Nephron progenitor cell (in vitro differentiated cells): ENCODE measurements around the gene PCBP2.
"Not testable (repeated sequence)": the region's sequence is repeated elsewhere in the genome, so short reads cannot be mapped to it uniquely, and the experiment has no call there.

Experiments used
- DNase-seq: peaks from one replicate; pipeline ENCODE4 v3.0.0; 2021
- H3K27ac Mint-ChIP-seq: 2 replicates; pipeline ENCODE4 v1.8.0; 2021; ENCODE audit warnings: mild to moderate bottlenecking, moderate library complexity, mixed read lengths
- H3K27me3 Mint-ChIP-seq: 2 replicates; pipeline ENCODE4 v1.8.0; 2021; ENCODE audit warnings: mild to moderate bottlenecking, low read depth, mixed read lengths; ENCODE audit not compliant: poor library complexity
- H3K36me3 Mint-ChIP-seq: 2 replicates; pipeline ENCODE4 v1.8.0; 2021; ENCODE audit warnings: low read depth, mixed read lengths
- H3K4me1 Mint-ChIP-seq: 2 replicates; pipeline ENCODE4 v1.8.0; 2021; ENCODE audit warnings: mixed read lengths
- H3K4me3 Mint-ChIP-seq: 2 replicates; pipeline ENCODE4 v1.8.0; 2021; ENCODE audit warnings: mild to moderate bottlenecking, moderate library complexity, mixed read lengths
- H3K9me3 Mint-ChIP-seq: 2 replicates; pipeline ENCODE4 v1.8.0; 2021; ENCODE audit warnings: mild to moderate bottlenecking, moderate library complexity, mixed read lengths
- TF ChIP-seq, protein P1 (sequence below): fragments of 200-600 bp; sonication (generic); IDR thresholded peaks from 2 replicates; pipeline ENCODE4 v1.5.0; 2021; ENCODE audit warnings: antibody characterized with exemption

The PCBP2 gene

GRCh38 chr12:53443955-53444354, 7.9 kb upstream of the PCBP2 start:
- peaks cover 46% of the 10 kb centered on the region for H3K36me3 Mint-ChIP-seq
- H3K9me3 Mint-ChIP-seq = no peaks in the 10 kb centered on the region
- TF ChIP-seq, protein P1, sequence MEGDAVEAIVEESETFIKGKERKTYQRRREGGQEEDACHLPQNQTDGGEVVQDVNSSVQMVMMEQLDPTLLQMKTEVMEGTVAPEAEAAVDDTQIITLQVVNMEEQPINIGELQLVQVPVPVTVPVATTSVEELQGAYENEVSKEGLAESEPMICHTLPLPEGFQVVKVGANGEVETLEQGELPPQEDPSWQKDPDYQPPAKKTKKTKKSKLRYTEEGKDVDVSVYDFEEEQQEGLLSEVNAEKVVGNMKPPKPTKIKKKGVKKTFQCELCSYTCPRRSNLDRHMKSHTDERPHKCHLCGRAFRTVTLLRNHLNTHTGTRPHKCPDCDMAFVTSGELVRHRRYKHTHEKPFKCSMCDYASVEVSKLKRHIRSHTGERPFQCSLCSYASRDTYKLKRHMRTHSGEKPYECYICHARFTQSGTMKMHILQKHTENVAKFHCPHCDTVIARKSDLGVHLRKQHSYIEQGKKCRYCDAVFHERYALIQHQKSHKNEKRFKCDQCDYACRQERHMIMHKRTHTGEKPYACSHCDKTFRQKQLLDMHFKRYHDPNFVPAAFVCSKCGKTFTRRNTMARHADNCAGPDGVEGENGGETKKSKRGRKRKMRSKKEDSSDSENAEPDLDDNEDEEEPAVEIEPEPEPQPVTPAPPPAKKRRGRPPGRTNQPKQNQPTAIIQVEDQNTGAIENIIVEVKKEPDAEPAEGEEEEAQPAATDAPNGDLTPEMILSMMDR = no peak
- peak overlapping the region; percentile 54 for H3K4me3 Mint-ChIP-seq
- no peak for DNase-seq
- no peaks in the 10 kb centered on the region for H3K27me3 Mint-ChIP-seq
- no peak overlapping the region for H3K27ac Mint-ChIP-seq
- H3K4me1 Mint-ChIP-seq = peaks cover 27% of the 10 kb centered on the region

GRCh38 chr12:53444593-53445325, 7.1 kb upstream of the PCBP2 start:
- H3K9me3 Mint-ChIP-seq, H3K4me3 Mint-ChIP-seq, DNase-seq, H3K27ac Mint-ChIP-seq, H3K27me3 Mint-ChIP-seq: not testable (repeated sequence)
- peaks cover 27% of the 10 kb centered on the region for H3K4me1 Mint-ChIP-seq
- peaks cover 46% of the 10 kb centered on the region for H3K36me3 Mint-ChIP-seq

DNA sequence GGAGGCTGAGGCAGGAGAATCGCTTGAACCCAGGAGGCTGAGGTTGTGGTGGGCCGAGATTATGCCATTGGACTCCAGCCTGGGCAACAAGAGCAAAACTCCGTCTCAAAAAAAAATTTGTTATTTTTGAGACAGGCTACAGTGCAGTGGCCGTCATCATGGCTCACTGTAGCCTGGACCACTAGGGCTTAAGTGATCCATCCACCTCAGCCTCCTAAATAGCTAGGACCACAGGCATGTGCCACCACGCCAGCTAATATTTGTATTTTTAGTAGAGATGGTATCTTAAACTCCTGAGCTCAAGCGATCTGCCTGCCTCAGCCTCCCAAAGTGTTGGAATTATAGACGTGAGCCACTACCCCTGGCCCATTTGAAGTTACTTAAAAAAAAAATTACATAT, 966 bp upstream of the PCBP2 start:
- no peak for DNase-seq
- Mint-ChIP-seq H3K27ac (no peak overlapping the region), H3K36me3 (peaks cover 54% of the 10 kb centered on the region), H3K9me3 (no peaks in the 10 kb centered on the region), H3K4me3 (no peak overlapping the region), H3K27me3 (no peaks in the 10 kb centered on the region), H3K4me1 (peaks cover 36% of the 10 kb centered on the region)
- TF ChIP-seq, protein P1 = no peak

- peak overlapping the region; percentile 100 for H3K27ac Mint-ChIP-seq
- TF ChIP-seq, protein P1 = no peak
- peak overlapping the region; percentile 97 for H3K4me3 Mint-ChIP-seq
- no peaks in the 10 kb centered on the region for H3K9me3 Mint-ChIP-seq
- H3K36me3 Mint-ChIP-seq = peaks cover 55% of the 10 kb centered on the region
- no peaks in the 10 kb centered on the region for H3K27me3 Mint-ChIP-seq
- peak; percentile 90 for DNase-seq
- H3K4me1 Mint-ChIP-seq = peaks cover 45% of the 10 kb centered on the region
These were observed 516 bp downstream of the PCBP2 start for GRCh38 chr12:53452159-53453077.

DNA sequence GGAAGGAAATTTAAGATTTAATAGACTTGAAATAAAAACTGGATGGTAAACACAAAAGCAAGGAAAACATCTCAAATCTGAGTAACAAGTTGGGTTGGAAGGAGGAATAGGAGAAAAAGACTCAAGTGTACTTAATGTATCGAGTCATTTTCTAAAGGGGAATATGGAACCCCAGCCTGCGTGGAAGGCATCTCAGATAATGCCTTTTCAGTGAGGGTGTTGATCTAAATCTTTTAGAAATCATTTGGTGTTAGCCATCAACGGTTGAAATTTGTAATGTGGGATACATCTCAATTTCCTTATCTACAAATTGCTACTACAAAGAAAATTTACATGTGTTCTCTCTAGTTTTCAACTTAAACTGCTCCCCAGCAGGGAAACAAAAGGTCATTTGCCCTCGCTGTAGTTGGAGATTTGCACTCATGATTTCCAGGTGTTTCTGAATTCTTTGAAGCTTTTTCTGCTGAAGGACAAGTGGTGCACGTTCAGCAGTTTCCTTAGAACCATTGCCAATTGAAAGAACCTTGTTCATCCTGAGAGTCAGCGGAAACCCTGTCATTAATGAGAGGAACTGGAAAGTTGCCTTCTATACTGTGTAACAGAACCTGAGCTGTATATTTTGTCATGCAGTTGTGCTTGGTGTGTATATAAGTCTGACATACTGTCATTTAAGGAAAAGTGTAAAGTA, 2.2 kb downstream of the PCBP2 start:
- Mint-ChIP-seq H3K4me3 (peak overlapping the region; percentile 97), H3K36me3 (peaks cover 56% of the 10 kb centered on the region), H3K27me3 (no peaks in the 10 kb centered on the region), H3K9me3 (no peaks in the 10 kb centered on the region), H3K27ac (peak overlapping the region; percentile 48), H3K4me1 (peaks cover 47% of the 10 kb centered on the region)
- no peak for DNase-seq
- TF ChIP-seq, protein P1 = no peak

GRCh38 chr12:53454707-53455106, 2.8 kb downstream of the PCBP2 start:
- Mint-ChIP-seq H3K9me3 (no peaks in the 10 kb centered on the region), H3K4me3 (peak overlapping the region; percentile 97), H3K36me3 (peaks cover 60% of the 10 kb centered on the region), H3K27ac (peak overlapping the region; percentile 48), H3K4me1 (peaks cover 51% of the 10 kb centered on the region), H3K27me3 (no peaks in the 10 kb centered on the region)
- TF ChIP-seq, protein P1 = no peak
- DNase-seq = no peak
